Lower leg skin (tissue), 3 donors: Measurements from ENCODE around the gene RAP1GAP2.

ENCODE experiments used
- CTCF ChIP-seq, 3 donors: fragments of 450-650 bp; IDR thresholded peaks; one replicate each; pipeline ENCODE4 v1.5.1; 2016; ENCODE audit warnings: antibody characterized with exemption in 3 of 3, mild to moderate bottlenecking in 3 of 3, moderate library complexity in 2 of 3
- POLR2A ChIP-seq, 2 donors: fragments of 450-650 bp; IDR thresholded peaks; one replicate each; pipeline ENCODE4 v1.6.1; 2016 to 2017; ENCODE audit warnings: antibody characterized with exemption in 2 of 2, mild to moderate bottlenecking in 1 of 2, moderate library complexity in 1 of 2

GRCh38 chr17:2900842-2901241 is 104.6 kb downstream of the RAP1GAP2 start:
- TF ChIP-seq CTCF (IDR thresholded peaks at IDR 0.05) = no peak
- TF ChIP-seq POLR2A (IDR thresholded peaks at IDR 0.05) = no peak
